ENCODE data around the gene ZNF662. TPM values are rescaled to one million over a fixed set of nuclear protein-coding genes. Genes with fewer than 3 reads are reported as not detected.

ZNF662 gene
- total RNA-seq, 1 experiment from 2014 or later = 2.7 TPM

GRCh38 chr3:42936157-42936981 is 30.4 kb downstream of the ZNF662 start (continued):
- TF ChIP-seq, protein P1, sequence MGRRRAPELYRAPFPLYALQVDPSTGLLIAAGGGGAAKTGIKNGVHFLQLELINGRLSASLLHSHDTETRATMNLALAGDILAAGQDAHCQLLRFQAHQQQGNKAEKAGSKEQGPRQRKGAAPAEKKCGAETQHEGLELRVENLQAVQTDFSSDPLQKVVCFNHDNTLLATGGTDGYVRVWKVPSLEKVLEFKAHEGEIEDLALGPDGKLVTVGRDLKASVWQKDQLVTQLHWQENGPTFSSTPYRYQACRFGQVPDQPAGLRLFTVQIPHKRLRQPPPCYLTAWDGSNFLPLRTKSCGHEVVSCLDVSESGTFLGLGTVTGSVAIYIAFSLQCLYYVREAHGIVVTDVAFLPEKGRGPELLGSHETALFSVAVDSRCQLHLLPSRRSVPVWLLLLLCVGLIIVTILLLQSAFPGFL (CRISPR knock-in tag; IDR thresholded peaks at IDR 0.05; ENCODE audit: borderline replicate concordance) = no peak
- TF ChIP-seq SOX15 (CRISPR knock-in tag; IDR thresholded peaks at IDR 0.05) (no peak), ZNF138 (CRISPR knock-in tag; conservative IDR thresholded peaks at IDR 0.05) (no peak)

GRCh38 chr3:42937334-42937733 is 31.4 kb downstream of the ZNF662 start:
- Mint-ChIP-seq H3K36me3 (no peaks in the 10 kb centered on the region), H3K4me3 (no peak overlapping the region), H3K4me1 (no peaks in the 10 kb centered on the region; the same call in 1 of the 2 replicates), H3K27me3 (ENCODE audit: low read depth) (no peaks in the 10 kb centered on the region), H3K9me3 (no peaks in the 10 kb centered on the region), H3K27ac (no peak overlapping the region)
- ATAC-seq (no peak), DNase-seq (ENCODE audit: low spot score) (no peak)
- ChIA-PET POLR2A (no interaction called here), CTCF (no interaction called here)
- TF ChIP-seq, protein P2, sequence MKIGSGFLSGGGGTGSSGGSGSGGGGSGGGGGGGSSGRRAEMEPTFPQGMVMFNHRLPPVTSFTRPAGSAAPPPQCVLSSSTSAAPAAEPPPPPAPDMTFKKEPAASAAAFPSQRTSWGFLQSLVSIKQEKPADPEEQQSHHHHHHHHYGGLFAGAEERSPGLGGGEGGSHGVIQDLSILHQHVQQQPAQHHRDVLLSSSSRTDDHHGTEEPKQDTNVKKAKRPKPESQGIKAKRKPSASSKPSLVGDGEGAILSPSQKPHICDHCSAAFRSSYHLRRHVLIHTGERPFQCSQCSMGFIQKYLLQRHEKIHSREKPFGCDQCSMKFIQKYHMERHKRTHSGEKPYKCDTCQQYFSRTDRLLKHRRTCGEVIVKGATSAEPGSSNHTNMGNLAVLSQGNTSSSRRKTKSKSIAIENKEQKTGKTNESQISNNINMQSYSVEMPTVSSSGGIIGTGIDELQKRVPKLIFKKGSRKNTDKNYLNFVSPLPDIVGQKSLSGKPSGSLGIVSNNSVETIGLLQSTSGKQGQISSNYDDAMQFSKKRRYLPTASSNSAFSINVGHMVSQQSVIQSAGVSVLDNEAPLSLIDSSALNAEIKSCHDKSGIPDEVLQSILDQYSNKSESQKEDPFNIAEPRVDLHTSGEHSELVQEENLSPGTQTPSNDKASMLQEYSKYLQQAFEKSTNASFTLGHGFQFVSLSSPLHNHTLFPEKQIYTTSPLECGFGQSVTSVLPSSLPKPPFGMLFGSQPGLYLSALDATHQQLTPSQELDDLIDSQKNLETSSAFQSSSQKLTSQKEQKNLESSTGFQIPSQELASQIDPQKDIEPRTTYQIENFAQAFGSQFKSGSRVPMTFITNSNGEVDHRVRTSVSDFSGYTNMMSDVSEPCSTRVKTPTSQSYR (CRISPR knock-in tag; IDR thresholded peaks at IDR 0.05) = no peak
- TF ChIP-seq, protein P3, sequence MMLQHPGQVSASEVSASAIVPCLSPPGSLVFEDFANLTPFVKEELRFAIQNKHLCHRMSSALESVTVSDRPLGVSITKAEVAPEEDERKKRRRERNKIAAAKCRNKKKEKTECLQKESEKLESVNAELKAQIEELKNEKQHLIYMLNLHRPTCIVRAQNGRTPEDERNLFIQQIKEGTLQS (CRISPR knock-in tag; conservative IDR thresholded peaks at IDR 0.05) = no peak
- TF ChIP-seq, protein P4, sequence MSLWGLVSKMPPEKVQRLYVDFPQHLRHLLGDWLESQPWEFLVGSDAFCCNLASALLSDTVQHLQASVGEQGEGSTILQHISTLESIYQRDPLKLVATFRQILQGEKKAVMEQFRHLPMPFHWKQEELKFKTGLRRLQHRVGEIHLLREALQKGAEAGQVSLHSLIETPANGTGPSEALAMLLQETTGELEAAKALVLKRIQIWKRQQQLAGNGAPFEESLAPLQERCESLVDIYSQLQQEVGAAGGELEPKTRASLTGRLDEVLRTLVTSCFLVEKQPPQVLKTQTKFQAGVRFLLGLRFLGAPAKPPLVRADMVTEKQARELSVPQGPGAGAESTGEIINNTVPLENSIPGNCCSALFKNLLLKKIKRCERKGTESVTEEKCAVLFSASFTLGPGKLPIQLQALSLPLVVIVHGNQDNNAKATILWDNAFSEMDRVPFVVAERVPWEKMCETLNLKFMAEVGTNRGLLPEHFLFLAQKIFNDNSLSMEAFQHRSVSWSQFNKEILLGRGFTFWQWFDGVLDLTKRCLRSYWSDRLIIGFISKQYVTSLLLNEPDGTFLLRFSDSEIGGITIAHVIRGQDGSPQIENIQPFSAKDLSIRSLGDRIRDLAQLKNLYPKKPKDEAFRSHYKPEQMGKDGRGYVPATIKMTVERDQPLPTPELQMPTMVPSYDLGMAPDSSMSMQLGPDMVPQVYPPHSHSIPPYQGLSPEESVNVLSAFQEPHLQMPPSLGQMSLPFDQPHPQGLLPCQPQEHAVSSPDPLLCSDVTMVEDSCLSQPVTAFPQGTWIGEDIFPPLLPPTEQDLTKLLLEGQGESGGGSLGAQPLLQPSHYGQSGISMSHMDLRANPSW (CRISPR knock-in tag; conservative IDR thresholded peaks at IDR 0.05; ENCODE audit: low read depth) = no peak
- TF ChIP-seq TP53 (CRISPR knock-in tag; IDR thresholded peaks at IDR 0.05) (no peak), ZSCAN18 (CRISPR knock-in tag; IDR thresholded peaks at IDR 0.05) (no peak), FOXP4 (CRISPR knock-in tag; IDR thresholded peaks at IDR 0.05) (no peak), CREB1 (CRISPR knock-in tag; IDR thresholded peaks at IDR 0.05) (no peak), ZNF671 (CRISPR knock-in tag; IDR thresholded peaks at IDR 0.05) (no peak), SMAD3 (CRISPR knock-in tag; IDR thresholded peaks at IDR 0.05; ENCODE audit: borderline replicate concordance) (no peak), FOXP1 (CRISPR knock-in tag; IDR thresholded peaks at IDR 0.05; ENCODE audit: borderline replicate concordance) (no peak), ZNF532 (CRISPR knock-in tag; IDR thresholded peaks at IDR 0.05; ENCODE audit: borderline replicate concordance) (no peak)
- TF ChIP-seq, protein P5, sequence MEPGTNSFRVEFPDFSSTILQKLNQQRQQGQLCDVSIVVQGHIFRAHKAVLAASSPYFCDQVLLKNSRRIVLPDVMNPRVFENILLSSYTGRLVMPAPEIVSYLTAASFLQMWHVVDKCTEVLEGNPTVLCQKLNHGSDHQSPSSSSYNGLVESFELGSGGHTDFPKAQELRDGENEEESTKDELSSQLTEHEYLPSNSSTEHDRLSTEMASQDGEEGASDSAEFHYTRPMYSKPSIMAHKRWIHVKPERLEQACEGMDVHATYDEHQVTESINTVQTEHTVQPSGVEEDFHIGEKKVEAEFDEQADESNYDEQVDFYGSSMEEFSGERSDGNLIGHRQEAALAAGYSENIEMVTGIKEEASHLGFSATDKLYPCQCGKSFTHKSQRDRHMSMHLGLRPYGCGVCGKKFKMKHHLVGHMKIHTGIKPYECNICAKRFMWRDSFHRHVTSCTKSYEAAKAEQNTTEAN (CRISPR knock-in tag; IDR thresholded peaks at IDR 0.05) = no peak
- TF ChIP-seq, protein P6, sequence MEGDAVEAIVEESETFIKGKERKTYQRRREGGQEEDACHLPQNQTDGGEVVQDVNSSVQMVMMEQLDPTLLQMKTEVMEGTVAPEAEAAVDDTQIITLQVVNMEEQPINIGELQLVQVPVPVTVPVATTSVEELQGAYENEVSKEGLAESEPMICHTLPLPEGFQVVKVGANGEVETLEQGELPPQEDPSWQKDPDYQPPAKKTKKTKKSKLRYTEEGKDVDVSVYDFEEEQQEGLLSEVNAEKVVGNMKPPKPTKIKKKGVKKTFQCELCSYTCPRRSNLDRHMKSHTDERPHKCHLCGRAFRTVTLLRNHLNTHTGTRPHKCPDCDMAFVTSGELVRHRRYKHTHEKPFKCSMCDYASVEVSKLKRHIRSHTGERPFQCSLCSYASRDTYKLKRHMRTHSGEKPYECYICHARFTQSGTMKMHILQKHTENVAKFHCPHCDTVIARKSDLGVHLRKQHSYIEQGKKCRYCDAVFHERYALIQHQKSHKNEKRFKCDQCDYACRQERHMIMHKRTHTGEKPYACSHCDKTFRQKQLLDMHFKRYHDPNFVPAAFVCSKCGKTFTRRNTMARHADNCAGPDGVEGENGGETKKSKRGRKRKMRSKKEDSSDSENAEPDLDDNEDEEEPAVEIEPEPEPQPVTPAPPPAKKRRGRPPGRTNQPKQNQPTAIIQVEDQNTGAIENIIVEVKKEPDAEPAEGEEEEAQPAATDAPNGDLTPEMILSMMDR (IDR thresholded peaks at IDR 0.05) = no peak
